Measurements from ENCODE around the gene PIK3R6. TPM values are rescaled to one million over a fixed set of nuclear protein-coding genes. Genes with fewer than 3 reads are reported as not detected.

Gene PIK3R6
- total and polyA plus RNA-seq, 10 of the 15 experiments (the other 5 are each of a cell fraction or from before 2014, with no cell fraction given) = 6.7 to 146 (median 68.2) TPM

DNA sequence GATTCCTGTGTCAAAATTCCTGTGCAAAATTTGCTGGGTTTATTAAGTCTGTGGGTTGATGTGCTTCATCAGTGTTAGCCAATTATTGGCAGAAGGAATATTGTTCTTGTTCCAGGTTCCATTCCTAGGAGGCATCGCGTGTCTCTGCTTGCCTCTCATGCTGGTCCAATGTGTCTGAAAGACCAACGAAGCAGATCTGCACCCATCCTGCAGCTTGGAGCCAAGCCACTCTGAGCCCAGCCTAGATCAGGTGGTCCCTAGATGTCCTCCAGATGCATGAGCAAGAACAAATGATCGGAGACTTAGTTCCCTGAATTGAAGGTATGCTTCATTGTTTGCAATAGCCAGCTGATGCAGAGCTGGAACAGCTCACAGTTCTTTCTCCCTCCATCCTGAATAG is 10.5 kb upstream of the PIK3R6 start:
- peaks cover 15 to 20% of the 10 kb centered on the region in 2 experiments; a peak in 3 of 4 replicates for H3K36me3 ChIP-seq (ENCODE audit: control insufficient read depth in 2 of 2, insufficient read depth in 2 of 2, low read length in 1 of 2)
- WGBS (ENCODE audit: insufficient coverage, insufficient replicate concordance, low lambda C conversion rate, missing lambda C conversion rate) = 97% methylated on average over 4 of the region's 4 CpGs
- H3K9ac ChIP-seq (ENCODE audit: control insufficient read depth, insufficient read depth, low read length) = no peak overlapping the region
- H2AFZ ChIP-seq (ENCODE audit: control insufficient read depth, low read depth, low read length) = no peak overlapping the region
- CTCF ChIA-PET = interaction anchor here (0.9 kb wide), 1 partner anchor 120 kb away, joined by 3 read pairs; no protein-coding TSS in a partner anchor
- no peak overlapping the region for H3K27ac ChIP-seq (ENCODE audit: control insufficient read depth, insufficient read depth)
- in situ Hi-C loops (cut with MboI) (no loop called here), intact Hi-C loops (cut with micrococcal nuclease; ENCODE audit: unreplicated experiment) (no loop called here)
- no peak overlapping the region for H3K4me3 ChIP-seq
- POLR2A ChIA-PET = no interaction called here
- DNase-seq (ENCODE audit: low read depth, low spot score) = no peak
- RAD21 ChIA-PET (ENCODE audit: unreplicated experiment) = no interaction called here
- no peak for FAIRE-seq
- H3K4me1 ChIP-seq (ENCODE audit: control insufficient read depth, insufficient read depth, low read length) = peaks cover 3% of the 10 kb centered on the region; the same call in 1 of the 2 replicates
- TF ChIP-seq POLR2AphosphoS5 (IDR thresholded peaks at IDR 0.05; ENCODE audit: low read length) (peak; percentile 60; the same call in 1 of the 2 replicates), MLLT1 (IDR thresholded peaks at IDR 0.05) (no peak), ATF2 (IDR thresholded peaks at IDR 0.05; ENCODE audit: low read length) (0 out of 2 replicates have a peak, but pooled peaks have one; percentile 7), ZSCAN29 (IDR thresholded peaks at IDR 0.05) (no peak), SIN3A (IDR thresholded peaks at IDR 0.05; ENCODE audit: low read depth, low read length) (no peak), SUPT20H (IDR thresholded peaks at IDR 0.05; ENCODE audit: borderline replicate concordance, control insufficient read depth, low read depth, low read length) (no peak)
- TF ChIP-seq, protein P1, sequence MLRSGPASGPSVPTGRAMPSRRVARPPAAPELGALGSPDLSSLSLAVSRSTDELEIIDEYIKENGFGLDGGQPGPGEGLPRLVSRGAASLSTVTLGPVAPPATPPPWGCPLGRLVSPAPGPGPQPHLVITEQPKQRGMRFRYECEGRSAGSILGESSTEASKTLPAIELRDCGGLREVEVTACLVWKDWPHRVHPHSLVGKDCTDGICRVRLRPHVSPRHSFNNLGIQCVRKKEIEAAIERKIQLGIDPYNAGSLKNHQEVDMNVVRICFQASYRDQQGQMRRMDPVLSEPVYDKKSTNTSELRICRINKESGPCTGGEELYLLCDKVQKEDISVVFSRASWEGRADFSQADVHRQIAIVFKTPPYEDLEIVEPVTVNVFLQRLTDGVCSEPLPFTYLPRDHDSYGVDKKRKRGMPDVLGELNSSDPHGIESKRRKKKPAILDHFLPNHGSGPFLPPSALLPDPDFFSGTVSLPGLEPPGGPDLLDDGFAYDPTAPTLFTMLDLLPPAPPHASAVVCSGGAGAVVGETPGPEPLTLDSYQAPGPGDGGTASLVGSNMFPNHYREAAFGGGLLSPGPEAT (IDR thresholded peaks at IDR 0.05; ENCODE audit: low read depth) = no peak
- H3K79me2 ChIP-seq (ENCODE audit: control insufficient read depth, insufficient read depth, low read length) = no peaks in the 10 kb centered on the region
- SMC1A ChIA-PET (ENCODE audit: uncharacterized antibody, unreplicated experiment) = interaction anchor here (0.7 to 1.6 kb wide), 4 partner anchors 9 to 69 kb away, joined by 3 to 11 read pairs (median 4); no protein-coding TSS in a partner anchor
- no peaks in the 10 kb centered on the region for H4K20me1 ChIP-seq (ENCODE audit: control insufficient read depth, insufficient read depth)
- H3K4me2 ChIP-seq (ENCODE audit: control insufficient read depth, insufficient read depth) = no peak overlapping the region
- H3K27me3 ChIP-seq (replicated peaks in 1 of 2; ENCODE audit: control insufficient read depth in 2 of 2, insufficient read depth in 2 of 2, low read length in 1 of 2) = no peaks in the 10 kb centered on the region
- H3K9me3 ChIP-seq (replicated peaks; ENCODE audit: control insufficient read depth, insufficient read depth, low read length) = no peaks in the 10 kb centered on the region
- no TSS peak for BruUV-seq (replicated peaks)
- ATAC-seq = no peak

Measured in GM12878 (cell line).